Ovary (tissue), 9 donors: ENCODE data around the gene OR6Q1. TPM values are rescaled to one million over a fixed set of nuclear protein-coding genes. Genes with fewer than 3 reads are reported as not detected.

Experiments used
- DNase-seq, 5 donors: peaks; one replicate each; pipeline ENCODE4 v3.0.0-alpha.2; 2019 to 2020
- H3K27ac ChIP-seq, 2 donors: fragments of 200-600 bp; one replicate each; pipeline versions ENCODE4 v1.5.1 to v1.8.0; 2019 to 2022
- H3K27me3 ChIP-seq: fragments of 200-600 bp; one replicate; pipeline ENCODE4 v1.8.0; 2022
- H3K36me3 ChIP-seq: fragments of 200-600 bp; sonication (generic); one replicate; pipeline ENCODE4 v1.5.1; 2019
- H3K4me1 ChIP-seq: one replicate; pipeline ENCODE4 v1.8.1; 2013; ENCODE audit warnings: mild to moderate bottlenecking, moderate library complexity; ENCODE audit not compliant: insufficient read depth
- H3K4me3 ChIP-seq: fragments of 200-600 bp; sonication (generic); one replicate; pipeline ENCODE4 v1.5.1; 2017
- H3K9me3 ChIP-seq, 2 donors: fragments of 200-600 bp in 1 of 2; sonication (generic) in 1 of 2; one replicate each; pipeline versions ENCODE4 v1.5.1 to v1.8.1; 2013 to 2019; ENCODE audit warnings: mild to moderate bottlenecking in 1 of 2, moderate library complexity in 1 of 2
- CTCF ChIP-seq, 3 donors: fragments of 450-650 bp in 2 of 3; fragments of 200-600 bp in 1 of 3; IDR thresholded peaks; one replicate each; pipeline versions ENCODE4 v1.5.1 to v1.8.0; 2016 to 2022; ENCODE audit warnings: antibody characterized with exemption in 3 of 3, mild to moderate bottlenecking in 1 of 3
- EP300 ChIP-seq: sonication (generic); formaldehyde crosslinking; IDR thresholded peaks from one replicate; pipeline ENCODE4 v1.6.1; 2017; ENCODE audit warnings: antibody characterized with exemption
- POLR2A ChIP-seq: fragments of 450-650 bp; IDR thresholded peaks from one replicate; pipeline ENCODE4 v1.6.1; 2017; ENCODE audit warnings: antibody characterized with exemption, mild to moderate bottlenecking, moderate library complexity
- WGBS, 3 donors: extraction: QIAGEN DNeasy Blood & Tissue Kit in 1 of 3; methylation state at CpG; one replicate each; pipeline versions ENCODE4 v1.1.5 to v1.1.7; 2013 to 2017; 5-methylcytosine and 5-hydroxymethylcytosine counted together
- intact Hi-C, 4 donors: fragments of 100-400 bp; cut with DNase I; formaldehyde crosslinking; loops; one replicate each; pipeline versions ENCODE4 v1.11.0 to v1.15.1; 2022 to 2023
- polyA plus RNA-seq, 2 donors: library from polyadenylated mRNA; stranded (reverse); fragments of 200-250 nt in 1 of 2; fragments of 350-450 nt in 1 of 2; fragmentation: Illumina TruSeq in 1 of 2; extraction: RNeasy Lipid Tissue Mini Kit (QIAGEN cat#74804) in 1 of 2; gene quantifications; one replicate each; pipeline ENCODE4 v1.2.3, GENCODE V29; 2013 to 2014
- total RNA-seq, 7 donors: library from RNA; depleted of rRNA in 2 of 7; stranded (reverse); fragments of >200 nt in 2 of 7; fragmentation: NEBNext Ultra II Directional in 3 of 7; extraction: Animal tissue kit (Norgen Biotek cat#: 25700) in 3 of 7; gene quantifications; one replicate each; pipeline versions ENCODE4 v1.1.0 to v1.2.4, GENCODE V29; 2016 to 2023
- donor health status: DM: no; HTN: no; CAD: no; lungs with moderate emphysema.
- donor health status: DM: no; HTN: no; CAD: no.
- donor health status: Bipolar disorder and iron deficiency.
- donor health status: DM: yes; HTN: yes; CAD: no.
- donor health status: DM: no; HTN: no; CAD: no.
- donor health status: DM: yes; HTN: yes; CAD: no.

Gene OR6Q1
- total and polyA plus RNA-seq, 9 donors, result not detected

GRCh38 chr11:58011771-58012170 lies 19.0 kb upstream of the OR6Q1 start:
- 69 to 71% (median 71%) methylated on average over 6 of the region's 6 CpGs for WGBS, 3 donors
- no peaks in the 10 kb centered on the region for H3K9me3 ChIP-seq
- no peak for DNase-seq
- TF ChIP-seq CTCF (IDR thresholded peaks at IDR 0.05) (no peak), EP300 (no peak), POLR2A (no peak)
- intact Hi-C loops, result no loop called here
- H3K27me3 ChIP-seq, result no peaks in the 10 kb centered on the region
- H3K36me3 ChIP-seq, result no peaks in the 10 kb centered on the region
- no peak overlapping the region for H3K27ac ChIP-seq
- H3K4me3 ChIP-seq, result no peak overlapping the region
- H3K4me1 ChIP-seq, result no peaks in the 10 kb centered on the region

- Histone ChIP-seq H3K9me3 (no peaks in the 10 kb centered on the region), H3K4me1 (peaks cover 3% of the 10 kb centered on the region), H3K27me3 (no peaks in the 10 kb centered on the region), H3K27ac (no peak within 1 kb of the TSS), H3K4me3 (no peak within 1 kb of the TSS), H3K36me3 (no peaks in the 10 kb centered on the region)
- TF ChIP-seq CTCF (IDR thresholded peaks at IDR 0.05) (no peak), POLR2A (no peak), EP300 (no peak)
- DNase-seq, result no peak
- 74 to 81% (median 78%) methylated on average over 5 of the region's 5 CpGs for WGBS, 3 donors
- intact Hi-C loops, result no loop called here
Observed at GRCh38 chr11:58023435-58023931, 7.3 kb upstream of the OR6Q1 start, which contains the start of gene OR9Q1. TSS of gene OR9Q1 (plus strand) at chr11:58023881. CDS start at chr11:58179445, 155,564 bp downstream.

- no peaks in the 10 kb centered on the region for H3K36me3 ChIP-seq
- 27 to 37% (median 28%) methylated on average over 8 of the region's 8 CpGs for WGBS, 3 donors
- H3K4me1 ChIP-seq, result peaks cover 5% of the 10 kb centered on the region
- DNase-seq, result peak in 4 of 5 donors; percentile 22 to 50 (median 40)
- intact Hi-C loops, result no loop called here
- no peak overlapping the region for H3K4me3 ChIP-seq
- H3K27me3 ChIP-seq, result no peaks in the 10 kb centered on the region
- TF ChIP-seq EP300, result no peak
- TF ChIP-seq POLR2A, result no peak
- no peak for TF ChIP-seq CTCF (IDR thresholded peaks at IDR 0.05)
- H3K27ac ChIP-seq, result no peak overlapping the region
- H3K9me3 ChIP-seq, result no peaks in the 10 kb centered on the region
Observed at GRCh38 chr11:58024601-58025091, 6.1 kb upstream of the OR6Q1 start.

GRCh38 chr11:58027341-58027740 lies 3.4 kb upstream of the OR6Q1 start:
- intact Hi-C loops, result no loop called here
- WGBS, 3 donors, result 69 to 72% (median 70%) methylated on average over 4 of the region's 4 CpGs
- no peak overlapping the region for H3K27ac ChIP-seq
- H3K9me3 ChIP-seq, result no peaks in the 10 kb centered on the region
- H3K4me3 ChIP-seq, result no peak overlapping the region
- DNase-seq, result no peak
- H3K4me1 ChIP-seq, result peaks cover 5% of the 10 kb centered on the region
- TF ChIP-seq POLR2A (no peak), CTCF (IDR thresholded peaks at IDR 0.05) (no peak), EP300 (no peak)
- no peaks in the 10 kb centered on the region for H3K36me3 ChIP-seq
- H3K27me3 ChIP-seq, result no peaks in the 10 kb centered on the region
